IMR-90 (cell line): ENCODE data around the gene KLHL41. TPM values are rescaled to one million over a fixed set of nuclear protein-coding genes. Genes with fewer than 3 reads are reported as not detected.

Source experiments
- polyA plus RNA-seq, 3 experiments: library from polyadenylated mRNA; depleted of rRNA; stranded (reverse); fragments of >200 nt; gene quantifications; 2 replicates each; pipeline ENCODE4 v1.2.3, GENCODE V29; 2012; ENCODE audit warnings: low replicate concordance in 1 of 3
- total RNA-seq: library from RNA; depleted of rRNA; stranded (reverse); fragments of >200 nt; gene quantifications from 2 replicates; pipeline ENCODE4 v1.2.3, GENCODE V29; 2012; rRNA removed

The KLHL41 gene
- total and polyA plus RNA-seq, 2 of the 4 experiments (the other 2 are of a cell fraction) = 0.10 to 0.18 TPM

Other genes with a start within 250 kb of the KLHL41 start
- not detected in 2 replicates for gene LRP2, start 147.2 kb upstream of the KLHL41 start, total RNA-seq
- gene LRP2, start 147.2 kb upstream of the KLHL41 start, polyA plus RNA-seq (2012; rRNA removed) = not detected in 2 replicates
- 1.4 and 1.9 TPM in 2 replicates for gene BBS5, start 30.2 kb upstream of the KLHL41 start, total RNA-seq
- 4.1 and 4.4 TPM in 2 replicates for gene BBS5, start 30.2 kb upstream of the KLHL41 start, polyA plus RNA-seq (2012; rRNA removed)
- 11.5 and 16.9 TPM in 2 replicates for gene FASTKD1, start 64.2 kb downstream of the KLHL41 start, total RNA-seq
- 8.2 and 11.4 TPM in 2 replicates for gene FASTKD1, start 64.2 kb downstream of the KLHL41 start, polyA plus RNA-seq (2012; rRNA removed)
- gene PPIG, start 74.6 kb downstream of the KLHL41 start, total RNA-seq = 10.4 and 30.8 TPM in 2 replicates
- gene PPIG, start 74.6 kb downstream of the KLHL41 start, polyA plus RNA-seq (2012; rRNA removed) = 16.7 TPM in 2 replicates
- not detected in 2 replicates for gene CFAP210, start 184.7 kb downstream of the KLHL41 start, total RNA-seq
- not detected in 2 replicates for gene CFAP210, start 184.7 kb downstream of the KLHL41 start, polyA plus RNA-seq (2012; rRNA removed)
- gene PHOSPHO2, start 184.8 kb downstream of the KLHL41 start, total RNA-seq = 0.54 and 0.56 TPM in 2 replicates
- 0.46 and 0.48 TPM in 2 replicates for gene PHOSPHO2, start 184.8 kb downstream of the KLHL41 start, polyA plus RNA-seq (2012; rRNA removed)
- 6.3 and 6.4 TPM in 2 replicates for gene KLHL23, start 224.1 kb downstream of the KLHL41 start, total RNA-seq
- 2.1 and 2.6 TPM in 2 replicates for gene KLHL23, start 224.1 kb downstream of the KLHL41 start, polyA plus RNA-seq (2012; rRNA removed)